Activated naive CD4-positive, alpha-beta T cell treated with anti-CD3 and anti-CD28 coated beads for 36 hours (primary cell): ENCODE data around the gene PHLDA1. TPM values are rescaled to one million over a fixed set of nuclear protein-coding genes. Genes with fewer than 3 reads are reported as not detected.
"Not testable (repeated sequence)": the region's sequence is repeated elsewhere in the genome, so short reads cannot be mapped to it uniquely, and the experiment has no call there.

Experiments used
- CTCF ChIA-PET: fragments of 350-600 bp; sonication (Branson Sonifier 250); formaldehyde crosslinking; loops from one replicate; lab custom pipeline; 2021; ENCODE audit warnings: antibody characterized with exemption; lab: Charles Lee
- DNase-seq: peaks from one replicate; pipeline ENCODE4 v3.0.0-alpha.2; 2020
- H3K27ac Mint-ChIP-seq: one replicate; pipeline ENCODE4 v1.8.0; 2021; ENCODE audit warnings: mild to moderate bottlenecking, mixed read lengths
- H3K27me3 Mint-ChIP-seq: one replicate; pipeline ENCODE4 v1.8.0; 2021; ENCODE audit warnings: low read depth, mixed read lengths
- H3K36me3 Mint-ChIP-seq: one replicate; pipeline ENCODE4 v1.8.0; 2021; ENCODE audit warnings: low read depth, mixed read lengths
- H3K4me1 Mint-ChIP-seq: one replicate; pipeline ENCODE4 v1.8.0; 2021; ENCODE audit warnings: low read depth, mixed read lengths
- H3K4me3 Mint-ChIP-seq: one replicate; pipeline ENCODE4 v1.8.0; 2021; ENCODE audit warnings: mild to moderate bottlenecking, moderate library complexity, mixed read lengths
- H3K9me3 Mint-ChIP-seq: one replicate; pipeline ENCODE4 v1.8.0; 2021; ENCODE audit warnings: mixed read lengths
- intact Hi-C: fragments of 100-400 bp; cut with micrococcal nuclease; formaldehyde crosslinking; loops from one replicate; pipeline ENCODE4 v1.15.1; 2023
- total RNA-seq, 2 experiments: library from RNA; stranded (reverse); gene quantifications; one replicate each; pipeline ENCODE4 v1.2.3, GENCODE V29; 2021

Gene PHLDA1
- total RNA-seq, 2 experiments from 2014 or later = 2.7 to 2.8 TPM

DNA sequence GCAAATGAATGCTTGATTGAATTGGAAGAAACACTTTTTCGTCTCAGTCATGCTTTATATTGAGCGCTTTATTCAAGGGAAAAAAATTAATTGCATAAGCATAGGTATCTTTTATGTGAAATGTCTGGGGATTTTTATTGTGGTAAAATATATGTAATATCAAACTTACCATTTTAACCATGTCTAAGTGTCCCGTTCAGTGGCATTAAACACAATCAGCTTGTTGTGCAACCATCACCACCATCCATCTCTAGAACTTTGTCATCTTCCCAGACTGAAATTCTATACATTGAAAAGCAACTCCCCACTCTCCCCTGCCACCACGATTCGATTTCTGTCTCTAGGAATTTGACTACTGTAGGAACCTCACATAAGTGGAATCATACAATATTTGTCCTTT, 39.8 kb downstream of the PHLDA1 start:
- H3K27me3 Mint-ChIP-seq = peaks cover 3% of the 10 kb centered on the region
- CTCF ChIA-PET = no interaction called here
- H3K27ac Mint-ChIP-seq = no peak overlapping the region
- H3K4me3 Mint-ChIP-seq = no peak overlapping the region
- peaks cover 2% of the 10 kb centered on the region for H3K36me3 Mint-ChIP-seq
- intact Hi-C loops = no loop called here
- DNase-seq = no peak
- peaks cover 10% of the 10 kb centered on the region for H3K9me3 Mint-ChIP-seq
- peaks cover 17% of the 10 kb centered on the region for H3K4me1 Mint-ChIP-seq

GRCh38 chr12:75990189-75990912, 41.2 kb downstream of the PHLDA1 start:
- intact Hi-C loops = no loop called here
- Mint-ChIP-seq H3K4me3 (no peak overlapping the region), H3K27ac (no peak overlapping the region), H3K27me3 (peaks cover 3% of the 10 kb centered on the region), H3K9me3 (peaks cover 10% of the 10 kb centered on the region), H3K36me3 (peaks cover 2% of the 10 kb centered on the region), H3K4me1 (peaks cover 29% of the 10 kb centered on the region)
- CTCF ChIA-PET = interaction anchor here (0.7 kb wide), 1 partner anchor 25 kb away, joined by 6 read pairs; no protein-coding TSS in a partner anchor
- no peak for DNase-seq

DNA sequence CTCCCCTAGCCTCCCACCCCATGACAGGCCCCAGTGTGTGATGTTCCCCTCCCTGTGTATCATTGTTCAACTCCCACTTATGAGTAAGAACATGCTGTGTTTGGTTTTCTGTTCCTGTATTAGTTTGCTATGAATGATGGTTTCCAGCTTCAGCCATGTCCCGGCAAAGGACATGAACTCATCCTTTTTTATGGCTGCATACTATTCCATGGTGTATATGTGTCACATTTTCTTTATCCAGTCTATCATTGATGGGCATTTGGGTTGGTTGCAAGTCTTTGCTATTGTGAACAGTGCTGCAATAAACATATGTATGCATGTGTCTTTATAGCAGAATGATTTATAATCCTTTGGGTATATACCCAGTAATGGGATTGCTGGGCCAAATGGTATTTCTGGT, 43.9 kb downstream of the PHLDA1 start:
- CTCF ChIA-PET, intact Hi-C loops, H3K4me3 Mint-ChIP-seq, H3K27me3 Mint-ChIP-seq, DNase-seq, H3K27ac Mint-ChIP-seq, H3K36me3 Mint-ChIP-seq: not testable (repeated sequence)
- H3K4me1 Mint-ChIP-seq = peaks cover 28% of the 10 kb centered on the region
- peaks cover 10% of the 10 kb centered on the region for H3K9me3 Mint-ChIP-seq

DNA sequence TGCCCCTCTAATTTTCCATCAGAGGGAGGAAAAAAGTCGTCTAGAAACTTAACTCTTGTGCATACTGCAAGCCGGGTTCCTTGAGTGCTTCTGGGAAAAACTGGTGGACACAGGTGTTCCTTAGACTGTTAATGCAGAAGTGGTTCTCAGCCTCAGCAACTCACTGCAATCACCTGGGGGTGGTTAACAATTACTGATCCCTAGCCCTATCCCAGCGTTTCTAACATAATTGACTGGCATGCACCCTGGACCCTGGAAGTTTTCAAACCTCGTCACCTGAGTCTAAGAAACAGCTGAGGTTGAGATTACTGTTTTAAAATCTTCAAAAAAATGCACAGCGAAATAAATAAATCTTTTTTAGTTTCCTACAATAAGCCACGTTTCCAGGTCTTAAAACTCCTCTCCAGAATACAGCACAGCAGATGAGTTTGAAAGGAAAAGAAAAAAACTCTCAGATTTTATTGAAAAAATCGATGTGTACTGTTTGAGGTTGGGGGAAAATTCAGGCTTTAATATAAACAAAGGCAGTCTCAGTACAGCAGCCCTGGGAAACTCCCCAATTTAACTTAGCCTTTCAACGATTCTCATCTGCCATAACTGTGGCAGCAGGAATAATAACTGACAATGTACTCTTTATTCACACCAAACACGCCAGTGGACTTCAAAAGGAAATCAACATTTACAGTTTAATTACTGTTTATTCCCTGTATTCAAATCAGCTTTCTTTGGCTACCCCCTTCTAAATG, 45.4 kb downstream of the PHLDA1 start:
- Mint-ChIP-seq H3K27me3 (peaks cover 8% of the 10 kb centered on the region), H3K27ac (no peak overlapping the region), H3K36me3 (peaks cover 2% of the 10 kb centered on the region), H3K4me1 (peaks cover 36% of the 10 kb centered on the region), H3K9me3 (peaks cover 10% of the 10 kb centered on the region), H3K4me3 (no peak overlapping the region)
- intact Hi-C loops = no loop called here
- CTCF ChIA-PET = no interaction called here
- DNase-seq = no peak

DNA sequence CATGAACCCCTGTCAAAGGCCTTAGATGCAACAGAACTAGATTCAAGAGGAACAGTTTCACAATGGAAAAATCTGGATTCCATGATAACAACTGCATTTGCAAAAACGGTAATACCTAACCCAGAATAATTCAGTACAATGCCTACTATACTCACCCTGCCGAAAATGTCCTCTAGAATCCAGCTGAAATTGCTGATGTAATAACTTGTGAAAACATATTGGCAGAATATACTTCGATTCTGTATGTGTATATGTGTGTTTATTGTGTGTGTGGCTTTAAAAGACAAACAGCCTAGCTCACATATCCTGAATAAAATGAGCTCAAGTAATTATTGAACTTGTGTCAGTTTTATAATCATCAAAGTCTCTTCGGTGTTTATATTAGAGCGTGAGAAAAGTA, 46.0 kb downstream of the PHLDA1 start:
- DNase-seq = no peak
- Mint-ChIP-seq H3K27me3 (peaks cover 8% of the 10 kb centered on the region), H3K4me1 (peaks cover 42% of the 10 kb centered on the region), H3K27ac (no peak overlapping the region), H3K4me3 (no peak overlapping the region), H3K36me3 (peaks cover 2% of the 10 kb centered on the region), H3K9me3 (peaks cover 10% of the 10 kb centered on the region)
- CTCF ChIA-PET = interaction anchor here (0.7 kb wide), 1 partner anchor 40 kb away, joined by 3 read pairs; no protein-coding TSS in a partner anchor
- intact Hi-C loops = no loop called here

DNA sequence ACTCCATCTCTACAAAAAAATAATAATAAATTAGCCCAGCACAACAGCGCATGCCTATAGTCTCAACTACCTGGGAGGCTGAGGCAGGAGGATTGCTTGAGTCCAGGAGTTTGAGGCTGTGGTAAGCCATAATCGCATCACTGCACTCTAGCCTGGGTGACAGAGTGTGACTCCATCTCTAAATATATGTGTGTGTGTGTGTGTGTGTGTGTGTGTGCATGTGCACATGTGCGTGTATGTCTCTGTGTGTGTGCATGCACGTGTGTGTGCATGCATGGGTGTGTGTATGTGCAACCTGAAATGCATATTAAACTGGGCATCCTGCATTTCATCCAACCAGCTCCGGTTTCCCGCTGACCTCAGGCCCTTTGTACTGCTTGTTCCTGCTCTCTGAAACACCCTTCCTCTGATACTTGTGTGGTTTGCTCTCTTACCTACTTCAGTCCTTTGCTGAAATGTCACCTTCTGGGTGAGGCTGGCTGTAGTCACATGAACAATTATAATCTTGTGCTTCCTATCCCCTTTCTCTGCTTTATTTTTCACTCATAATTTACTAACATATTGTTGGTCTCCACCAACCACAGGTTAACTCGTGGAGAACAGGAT, 46.9 kb downstream of the PHLDA1 start:
- peaks cover 10% of the 10 kb centered on the region for H3K9me3 Mint-ChIP-seq
- intact Hi-C loops = no loop called here
- H3K4me3 Mint-ChIP-seq = no peak overlapping the region
- CTCF ChIA-PET = no interaction called here
- DNase-seq = no peak
- no peak overlapping the region for H3K27ac Mint-ChIP-seq
- peaks cover 2% of the 10 kb centered on the region for H3K36me3 Mint-ChIP-seq
- peaks cover 8% of the 10 kb centered on the region for H3K27me3 Mint-ChIP-seq
- H3K4me1 Mint-ChIP-seq = peaks cover 49% of the 10 kb centered on the region

DNA sequence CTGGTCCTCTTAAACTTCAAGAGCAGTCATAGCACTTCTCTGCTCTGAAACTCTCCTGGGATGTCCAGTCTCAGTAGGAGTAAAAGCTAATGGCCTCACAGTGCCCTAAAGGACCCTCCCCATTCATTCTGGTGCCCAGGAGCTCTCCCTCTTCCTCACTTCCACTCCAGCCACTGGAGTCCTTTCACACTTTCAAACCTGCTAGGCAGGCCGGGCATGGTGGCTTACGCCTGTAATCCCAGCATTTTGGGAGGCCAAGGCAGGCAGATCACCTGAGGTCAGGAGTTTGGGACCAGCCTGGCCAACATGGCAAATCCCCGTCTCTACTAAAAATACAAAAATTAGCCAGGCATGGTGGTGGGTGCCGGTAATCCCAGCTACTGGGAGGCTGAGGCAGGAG, 47.7 kb downstream of the PHLDA1 start:
- H3K36me3 Mint-ChIP-seq, H3K27me3 Mint-ChIP-seq, DNase-seq, CTCF ChIA-PET, H3K27ac Mint-ChIP-seq, intact Hi-C loops, H3K9me3 Mint-ChIP-seq, H3K4me3 Mint-ChIP-seq: not testable (repeated sequence)
- H3K4me1 Mint-ChIP-seq = peaks cover 57% of the 10 kb centered on the region

DNA sequence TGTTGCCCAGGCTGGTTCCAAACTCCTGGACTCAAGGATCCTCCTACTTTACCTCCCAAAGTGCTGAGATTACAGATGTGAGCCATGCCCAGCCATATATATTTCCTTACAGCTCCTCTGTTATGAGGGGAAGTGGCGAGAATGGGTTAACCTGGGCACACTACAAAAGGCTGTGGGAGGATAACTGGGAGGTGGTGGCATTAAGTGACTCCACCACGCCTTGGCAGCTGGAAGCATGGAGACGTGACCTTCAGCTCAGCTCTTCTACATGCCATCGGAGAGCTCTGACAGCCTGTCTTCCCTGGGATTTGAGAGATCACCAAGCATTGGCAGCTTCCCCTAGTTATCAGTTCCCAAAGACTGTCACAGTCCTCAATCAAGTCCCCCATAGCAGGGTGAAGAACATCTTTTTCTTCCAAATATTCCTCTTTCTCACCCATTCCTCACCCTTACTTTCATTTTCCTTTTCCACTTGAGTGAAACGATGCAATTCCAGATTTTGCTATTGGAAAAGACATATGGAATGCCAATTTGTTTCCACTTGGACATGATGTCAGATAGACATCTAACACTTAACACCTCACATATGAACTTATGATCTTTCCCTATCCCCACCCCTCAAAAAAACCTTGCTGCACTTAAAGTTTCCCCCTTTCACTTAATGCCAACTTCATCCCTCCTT, 48.5 kb downstream of the PHLDA1 start:
- peaks cover 64% of the 10 kb centered on the region for H3K4me1 Mint-ChIP-seq

DNA sequence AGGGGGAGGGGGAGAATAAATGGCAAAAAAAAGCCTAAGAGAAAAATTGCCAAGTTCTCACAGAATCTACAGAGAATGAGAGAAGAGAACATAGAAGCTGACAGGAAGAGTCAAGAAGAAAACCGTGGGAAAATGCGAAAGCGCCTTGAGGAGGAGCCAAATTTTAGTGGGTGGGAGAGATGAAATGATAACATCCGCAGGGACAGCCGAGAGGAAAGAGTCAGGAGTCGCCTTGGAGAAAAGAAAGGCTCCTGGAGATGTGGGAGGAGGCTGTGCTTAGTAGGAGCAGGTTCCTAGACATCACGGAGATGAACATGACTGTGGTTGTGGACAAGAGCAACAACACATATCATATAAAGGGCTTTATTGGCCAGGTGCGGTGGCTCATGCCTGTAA, 49.4 kb downstream of the PHLDA1 start:
- intact Hi-C loops = no loop called here
- DNase-seq = no peak
- H3K9me3 Mint-ChIP-seq = no peaks in the 10 kb centered on the region
- no peak overlapping the region for H3K27ac Mint-ChIP-seq
- no peaks in the 10 kb centered on the region for H3K36me3 Mint-ChIP-seq
- no peak overlapping the region for H3K4me3 Mint-ChIP-seq
- CTCF ChIA-PET = no interaction called here
- H3K27me3 Mint-ChIP-seq = peaks cover 5% of the 10 kb centered on the region
- peaks cover 74% of the 10 kb centered on the region for H3K4me1 Mint-ChIP-seq

More for the DNA sequence above, 48.5 kb downstream of the PHLDA1 start:
- no peak overlapping the region for H3K27ac Mint-ChIP-seq
- no peak for DNase-seq
- intact Hi-C loops = no loop called here
- CTCF ChIA-PET = no interaction called here
- H3K36me3 Mint-ChIP-seq = no peaks in the 10 kb centered on the region
- H3K4me3 Mint-ChIP-seq = no peak overlapping the region
- H3K9me3 Mint-ChIP-seq = peaks cover 2% of the 10 kb centered on the region
- peaks cover 5% of the 10 kb centered on the region for H3K27me3 Mint-ChIP-seq

- peaks cover 74% of the 10 kb centered on the region for H3K4me1 Mint-ChIP-seq
- no peaks in the 10 kb centered on the region for H3K36me3 Mint-ChIP-seq
- H3K27ac Mint-ChIP-seq = peak overlapping the region; percentile 33
- no peaks in the 10 kb centered on the region for H3K9me3 Mint-ChIP-seq
- H3K4me3 Mint-ChIP-seq = no peak overlapping the region
- H3K27me3 Mint-ChIP-seq = peaks cover 5% of the 10 kb centered on the region
- intact Hi-C loops = no loop called here
- CTCF ChIA-PET = no interaction called here
- no peak for DNase-seq
Observed at GRCh38 chr12:75981247-75982168, 50.1 kb downstream of the PHLDA1 start.

DNA sequence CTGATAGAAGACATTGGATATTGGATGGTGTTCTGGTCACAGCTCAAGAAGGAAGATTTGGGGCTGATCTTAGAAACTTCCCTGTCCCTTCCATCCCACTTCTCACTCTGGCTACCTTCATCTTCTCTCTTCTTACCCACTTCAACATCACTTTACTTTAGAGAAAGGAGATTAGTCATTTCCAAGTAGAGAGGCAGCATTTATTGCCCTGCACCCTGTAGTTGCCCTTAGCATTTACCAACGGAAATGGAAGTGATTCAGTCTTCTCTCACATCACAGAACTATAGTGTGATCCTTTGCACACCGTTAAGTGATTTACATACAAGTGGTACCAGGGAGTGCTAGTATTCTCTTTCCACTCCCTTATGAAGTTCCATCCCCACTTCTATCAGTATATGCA, 52.4 kb downstream of the PHLDA1 start:
- H3K36me3 Mint-ChIP-seq = no peaks in the 10 kb centered on the region
- CTCF ChIA-PET = interaction anchor here (1.8 to 2.9 kb wide), 3 partner anchors 34 to 52 kb away, joined by 5 to 17 read pairs (median 12); partner anchors contain the start of gene PHLDA1
- intact Hi-C loops = loop anchor here (1.0 to 5.0 kb wide), 9 partner anchors 15 to 499 kb away; partner anchors contain the start of genes GLIPR1, KRR1 and NAP1L1
- H3K4me3 Mint-ChIP-seq = peak overlapping the region; percentile 51
- peaks cover 65% of the 10 kb centered on the region for H3K4me1 Mint-ChIP-seq
- DNase-seq = peak; percentile 62
- H3K9me3 Mint-ChIP-seq = no peaks in the 10 kb centered on the region
- peak overlapping the region; percentile 99 for H3K27ac Mint-ChIP-seq
- no peaks in the 10 kb centered on the region for H3K27me3 Mint-ChIP-seq
